NAMALWA (cell line): ENCODE measurements around the gene PIK3R6.
"Not testable (repeated sequence)": the region's sequence is repeated elsewhere in the genome, so short reads cannot be mapped to it uniquely, and the experiment has no call there.

Experiments
- DNase-seq: peaks from one replicate; pipeline ENCODE4 v3.0.0-alpha.2; 2015; ENCODE audit warnings: low spot score

PIK3R6 gene

GRCh38 chr17:8825802-8826201, 41.7 kb downstream of the PIK3R6 start:
- no peak for DNase-seq

GRCh38 chr17:8823279-8823678, 44.2 kb downstream of the PIK3R6 start:
- no peak for DNase-seq

GRCh38 chr17:8822401-8823035, 45.0 kb downstream of the PIK3R6 start:
- no peak for DNase-seq

GRCh38 chr17:8821446-8822105, 45.9 kb downstream of the PIK3R6 start:
- no peak for DNase-seq

GRCh38 chr17:8820311-8821010, 47.0 kb downstream of the PIK3R6 start:
- DNase-seq: no peak

- no peak for DNase-seq
Observed at GRCh38 chr17:8818654-8819330, 48.7 kb downstream of the PIK3R6 start.

- no peak for DNase-seq
Observed at GRCh38 chr17:8818047-8818446, 49.4 kb downstream of the PIK3R6 start.

GRCh38 chr17:8806926-8807550, 60.4 kb downstream of the PIK3R6 start:
- DNase-seq: peak; percentile 39

- DNase-seq: peak; percentile 1
Observed at GRCh38 chr17:8806253-8806925, 61.1 kb downstream of the PIK3R6 start.

- DNase-seq: not testable (repeated sequence)
Observed at GRCh38 chr17:8805396-8805795, 62.1 kb downstream of the PIK3R6 start.

GRCh38 chr17:8803531-8804420, 63.7 kb downstream of the PIK3R6 start:
- DNase-seq: no peak

GRCh38 chr17:8801135-8801840, 66.2 kb downstream of the PIK3R6 start:
- no peak for DNase-seq

- DNase-seq: no peak
Observed at GRCh38 chr17:8800656-8801055, 66.8 kb downstream of the PIK3R6 start.

- no peak for DNase-seq
Observed at GRCh38 chr17:8799570-8800212, 67.8 kb downstream of the PIK3R6 start.

- no peak for DNase-seq
Observed at GRCh38 chr17:8798846-8799569, 68.5 kb downstream of the PIK3R6 start, which contains the start of gene MFSD6L. Gene MFSD6L (minus strand): TSS chr17:8799365. CDS start chr17:8799120, 245 bp downstream.

GRCh38 chr17:8798176-8798845, 69.2 kb downstream of the PIK3R6 start:
- DNase-seq: no peak

- no peak for DNase-seq
Observed at GRCh38 chr17:8797621-8798175, 69.8 kb downstream of the PIK3R6 start.

- DNase-seq: no peak
Observed at GRCh38 chr17:8794636-8795035, 72.8 kb downstream of the PIK3R6 start.
